ENCODE measurements around the gene NIM1K. TPM values are rescaled to one million over a fixed set of nuclear protein-coding genes. Genes with fewer than 3 reads are reported as not detected.

The NIM1K gene
- total and polyA plus RNA-seq, 2 of the 13 experiments (the other 11 are each of a cell fraction or from before 2014, with no cell fraction given): 0.04 TPM; not detected in 1

DNA sequence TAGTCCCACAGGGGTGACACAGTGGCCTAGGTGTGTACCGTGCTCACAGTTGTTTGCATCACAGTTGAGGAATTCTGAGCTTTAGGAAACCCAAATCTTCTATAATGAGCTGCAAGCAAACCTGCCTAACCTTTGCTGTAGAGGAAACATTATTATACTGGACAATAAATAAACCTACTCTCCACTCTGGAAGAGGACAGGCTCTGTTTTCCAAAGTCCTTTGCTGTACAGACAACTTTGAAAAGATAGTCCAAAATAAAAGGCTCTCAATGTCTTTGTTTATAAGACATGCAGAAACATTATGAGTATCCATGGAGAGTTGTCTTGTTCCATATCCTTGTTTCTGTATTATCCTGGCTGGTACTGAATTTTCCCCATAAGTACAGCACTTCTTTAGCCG is 42.0 kb upstream of the NIM1K start:
- ATAC-seq (no peak), DNase-seq (ENCODE audit: low spot score) (no peak), FAIRE-seq (no peak)
- H3K4me2 ChIP-seq (ENCODE audit: low read depth, low read length): no peak overlapping the region
- no peaks in the 10 kb centered on the region for H3K4me1 ChIP-seq (ENCODE audit: insufficient read depth, low read length)
- H3K9me3 ChIP-seq (ENCODE audit: low read length): no peaks in the 10 kb centered on the region
- in situ Hi-C loops (cut with HindIII; ENCODE audit: extremely low pct_ligation_motif_present, low pct_unique_long_range_greater_than_20kb) (no loop called here), intact Hi-C loops (cut with micrococcal nuclease; ENCODE audit: unreplicated experiment) (no loop called here)
- peaks cover 6% of the 10 kb centered on the region for H3K79me2 ChIP-seq (ENCODE audit: insufficient read depth, low read length)
- peaks cover 7 to 53% of the 10 kb centered on the region in 2 experiments for H3K36me3 ChIP-seq (replicated peaks in 1 of 2; ENCODE audit: control insufficient read depth in 1 of 2, insufficient read depth in 2 of 2, low read length in 2 of 2)
- WGBS (ENCODE audit: low lambda C conversion rate): 92% methylated on average over 2 of the region's 2 CpGs
- no peak overlapping the region for H3K9ac ChIP-seq (ENCODE audit: insufficient read depth, low read depth, low read length)
- no peak overlapping the region for H2AFZ ChIP-seq (ENCODE audit: low read length)
- CTCF ChIA-PET (ENCODE audit: low intra/inter-chr PET ratio, low total read pairs): no interaction called here
- H4K20me1 ChIP-seq (ENCODE audit: insufficient read depth, low read length): 0 out of 2 replicates have a peak, but pooled peaks cover 3% of the 10 kb centered on the region
- H3K27ac ChIP-seq (ENCODE audit: extremely low read length, insufficient read depth, low read length): no peak overlapping the region
- TSS peak; percentile 40 for BruUV-seq (replicated peaks)
- POLR2A ChIA-PET: interaction anchor here (0.6 kb wide), 1 partner anchor 29 kb away, joined by 4 read pairs; no protein-coding TSS in a partner anchor
- H3K27me3 ChIP-seq (ENCODE audit: control insufficient read depth in 1 of 2, insufficient read depth in 2 of 2, low read length in 2 of 2): no peaks in the 10 kb centered on the region
- no peak overlapping the region for H3K4me3 ChIP-seq (replicated peaks in 1 of 3; ENCODE audit: insufficient read depth in 1 of 3, low read depth in 2 of 3, low read length in 3 of 3)
- no peak for TF ChIP-seq ZNF441 (CRISPR knock-in tag; IDR thresholded peaks at IDR 0.05; ENCODE audit: borderline replicate concordance)
- no peak for TF ChIP-seq TBX3 (IDR thresholded peaks at IDR 0.05; ENCODE audit: borderline replicate concordance)
- TF ChIP-seq YY1 (IDR thresholded peaks at IDR 0.05; ENCODE audit: insufficient read depth, insufficient replicate concordance, low read depth, low read length): no peak
- no peak for TF ChIP-seq CBX5 (CRISPR knock-in tag; IDR thresholded peaks at IDR 0.05; ENCODE audit: borderline replicate concordance)
- TF ChIP-seq PHF20 (CRISPR knock-in tag; IDR thresholded peaks at IDR 0.05): no peak
- no peak for TF ChIP-seq PPARG (CRISPR knock-in tag; conservative IDR thresholded peaks at IDR 0.05)
- no peak for TF ChIP-seq GLI4 (CRISPR knock-in tag; IDR thresholded peaks at IDR 0.05; ENCODE audit: borderline replicate concordance)
- TF ChIP-seq EZH2 (conservative IDR thresholded peaks at IDR 0.05; ENCODE audit: low read depth, low read length): no peak
- TF ChIP-seq, protein P1, sequence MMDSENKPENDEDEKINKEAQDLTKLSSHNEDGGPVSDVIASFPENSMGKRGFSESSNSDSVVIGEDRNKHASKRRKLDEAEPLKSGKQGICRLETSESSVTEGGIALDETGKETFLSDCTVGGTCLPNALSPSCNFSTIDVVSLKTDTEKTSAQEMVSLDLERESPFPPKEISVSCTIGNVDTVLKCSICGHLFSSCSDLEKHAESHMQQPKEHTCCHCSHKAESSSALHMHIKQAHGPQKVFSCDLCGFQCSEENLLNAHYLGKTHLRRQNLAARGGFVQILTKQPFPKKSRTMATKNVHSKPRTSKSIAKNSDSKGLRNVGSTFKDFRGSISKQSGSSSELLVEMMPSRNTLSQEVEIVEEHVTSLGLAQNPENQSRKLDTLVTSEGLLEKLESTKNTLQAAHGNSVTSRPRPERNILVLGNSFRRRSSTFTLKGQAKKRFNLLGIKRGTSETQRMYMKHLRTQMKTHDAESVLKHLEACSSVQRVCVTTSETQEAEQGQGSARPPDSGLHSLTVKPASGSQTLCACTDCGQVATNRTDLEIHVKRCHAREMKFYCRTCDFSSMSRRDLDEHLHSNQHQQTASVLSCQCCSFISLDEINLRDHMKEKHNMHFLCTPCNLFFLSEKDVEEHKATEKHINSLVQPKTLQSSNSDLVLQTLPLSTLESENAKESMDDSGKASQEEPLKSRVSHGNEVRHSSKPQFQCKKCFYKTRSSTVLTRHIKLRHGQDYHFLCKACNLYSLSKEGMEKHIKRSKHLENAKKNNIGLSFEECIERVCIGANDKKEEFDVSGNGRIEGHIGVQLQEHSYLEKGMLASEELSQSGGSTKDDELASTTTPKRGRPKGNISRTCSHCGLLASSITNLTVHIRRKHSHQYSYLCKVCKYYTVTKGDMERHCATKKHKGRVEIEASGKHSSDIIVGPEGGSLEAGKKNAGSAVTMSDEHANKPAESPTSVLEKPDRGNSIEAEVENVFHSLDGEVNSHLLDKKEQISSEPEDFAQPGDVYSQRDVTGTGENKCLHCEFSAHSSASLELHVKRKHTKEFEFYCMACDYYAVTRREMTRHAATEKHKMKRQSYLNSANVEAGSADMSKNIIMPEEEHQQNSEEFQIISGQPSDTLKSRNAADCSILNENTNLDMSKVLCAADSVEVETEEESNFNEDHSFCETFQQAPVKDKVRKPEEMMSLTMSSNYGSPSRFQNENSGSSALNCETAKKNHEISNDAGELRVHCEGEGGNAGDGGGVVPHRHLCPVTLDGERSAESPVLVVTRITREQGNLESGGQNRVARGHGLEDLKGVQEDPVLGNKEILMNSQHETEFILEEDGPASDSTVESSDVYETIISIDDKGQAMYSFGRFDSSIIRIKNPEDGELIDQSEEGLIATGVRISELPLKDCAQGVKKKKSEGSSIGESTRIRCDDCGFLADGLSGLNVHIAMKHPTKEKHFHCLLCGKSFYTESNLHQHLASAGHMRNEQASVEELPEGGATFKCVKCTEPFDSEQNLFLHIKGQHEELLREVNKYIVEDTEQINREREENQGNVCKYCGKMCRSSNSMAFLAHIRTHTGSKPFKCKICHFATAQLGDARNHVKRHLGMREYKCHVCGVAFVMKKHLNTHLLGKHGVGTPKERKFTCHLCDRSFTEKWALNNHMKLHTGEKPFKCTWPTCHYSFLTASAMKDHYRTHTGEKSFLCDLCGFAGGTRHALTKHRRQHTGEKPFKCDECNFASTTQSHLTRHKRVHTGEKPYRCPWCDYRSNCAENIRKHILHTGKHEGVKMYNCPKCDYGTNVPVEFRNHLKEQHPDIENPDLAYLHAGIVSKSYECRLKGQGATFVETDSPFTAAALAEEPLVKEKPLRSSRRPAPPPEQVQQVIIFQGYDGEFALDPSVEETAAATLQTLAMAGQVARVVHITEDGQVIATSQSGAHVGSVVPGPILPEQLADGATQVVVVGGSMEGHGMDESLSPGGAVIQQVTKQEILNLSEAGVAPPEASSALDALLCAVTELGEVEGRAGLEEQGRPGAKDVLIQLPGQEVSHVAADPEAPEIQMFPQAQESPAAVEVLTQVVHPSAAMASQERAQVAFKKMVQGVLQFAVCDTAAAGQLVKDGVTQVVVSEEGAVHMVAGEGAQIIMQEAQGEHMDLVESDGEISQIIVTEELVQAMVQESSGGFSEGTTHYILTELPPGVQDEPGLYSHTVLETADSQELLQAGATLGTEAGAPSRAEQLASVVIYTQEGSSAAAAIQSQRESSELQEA (CRISPR knock-in tag; IDR thresholded peaks at IDR 0.05; ENCODE audit: not compliant biosample characterization): no peak
- TF ChIP-seq MIXL1 (CRISPR knock-in tag; IDR thresholded peaks at IDR 0.05): no peak
- no peak for TF ChIP-seq KLF12 (CRISPR knock-in tag; IDR thresholded peaks at IDR 0.05; ENCODE audit: borderline replicate concordance)
- TF ChIP-seq NFKB2 (CRISPR knock-in tag; IDR thresholded peaks at IDR 0.05; ENCODE audit: borderline replicate concordance): no peak
- no peak for TF ChIP-seq SKI (IDR thresholded peaks at IDR 0.05; ENCODE audit: partially characterized antibody)
- TF ChIP-seq, protein P2, sequence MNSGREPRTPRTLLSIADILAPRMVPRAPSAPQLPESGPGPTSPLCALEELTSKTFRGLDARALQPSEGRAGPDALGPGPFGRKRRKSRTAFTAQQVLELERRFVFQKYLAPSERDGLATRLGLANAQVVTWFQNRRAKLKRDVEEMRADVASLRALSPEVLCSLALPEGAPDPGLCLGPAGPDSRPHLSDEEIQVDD (CRISPR knock-in tag; IDR thresholded peaks at IDR 0.05; ENCODE audit: borderline replicate concordance): no peak
- no peak for TF ChIP-seq POGZ (CRISPR knock-in tag; IDR thresholded peaks at IDR 0.05)
- TF ChIP-seq, protein P3, sequence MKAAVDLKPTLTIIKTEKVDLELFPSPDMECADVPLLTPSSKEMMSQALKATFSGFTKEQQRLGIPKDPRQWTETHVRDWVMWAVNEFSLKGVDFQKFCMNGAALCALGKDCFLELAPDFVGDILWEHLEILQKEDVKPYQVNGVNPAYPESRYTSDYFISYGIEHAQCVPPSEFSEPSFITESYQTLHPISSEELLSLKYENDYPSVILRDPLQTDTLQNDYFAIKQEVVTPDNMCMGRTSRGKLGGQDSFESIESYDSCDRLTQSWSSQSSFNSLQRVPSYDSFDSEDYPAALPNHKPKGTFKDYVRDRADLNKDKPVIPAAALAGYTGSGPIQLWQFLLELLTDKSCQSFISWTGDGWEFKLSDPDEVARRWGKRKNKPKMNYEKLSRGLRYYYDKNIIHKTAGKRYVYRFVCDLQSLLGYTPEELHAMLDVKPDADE (CRISPR knock-in tag; IDR thresholded peaks at IDR 0.05): no peak
- TF ChIP-seq ZNF160 (CRISPR knock-in tag; IDR thresholded peaks at IDR 0.05): no peak
